HG02763 (cell line): ENCODE results near the gene AURKAIP1.

ENCODE experiments used
- ATAC-seq: cut with Tn5 transposase; IDR thresholded peaks from one replicate; pipeline ENCODE4 v1.9.1; 2021; ENCODE audit warnings: mild to moderate bottlenecking, moderate library complexity; ENCODE audit not compliant: unreplicated experiment

Gene AURKAIP1

DNA sequence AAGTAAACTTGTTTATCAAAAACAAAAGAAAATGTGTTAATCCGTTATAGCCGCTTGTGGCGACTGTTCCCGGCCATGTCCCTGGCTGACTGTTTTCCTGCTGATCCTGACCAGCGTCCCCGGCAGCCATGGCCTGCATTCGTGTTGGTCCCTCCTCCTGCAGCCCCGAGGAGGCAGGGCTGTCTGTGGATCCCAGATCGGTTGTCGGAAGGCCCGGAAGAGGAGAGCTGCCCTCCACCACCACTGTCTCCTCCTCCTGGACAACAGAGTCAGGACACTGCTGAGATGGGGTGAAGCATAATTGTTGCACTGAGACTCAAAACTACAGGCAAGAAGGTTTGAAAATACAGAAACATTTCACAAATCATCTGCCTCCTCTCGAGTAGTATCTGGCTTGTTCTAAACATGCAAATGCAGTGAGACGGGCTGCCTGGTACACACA is 13.0 kb downstream of the AURKAIP1 start:
- no peak for ATAC-seq

DNA sequence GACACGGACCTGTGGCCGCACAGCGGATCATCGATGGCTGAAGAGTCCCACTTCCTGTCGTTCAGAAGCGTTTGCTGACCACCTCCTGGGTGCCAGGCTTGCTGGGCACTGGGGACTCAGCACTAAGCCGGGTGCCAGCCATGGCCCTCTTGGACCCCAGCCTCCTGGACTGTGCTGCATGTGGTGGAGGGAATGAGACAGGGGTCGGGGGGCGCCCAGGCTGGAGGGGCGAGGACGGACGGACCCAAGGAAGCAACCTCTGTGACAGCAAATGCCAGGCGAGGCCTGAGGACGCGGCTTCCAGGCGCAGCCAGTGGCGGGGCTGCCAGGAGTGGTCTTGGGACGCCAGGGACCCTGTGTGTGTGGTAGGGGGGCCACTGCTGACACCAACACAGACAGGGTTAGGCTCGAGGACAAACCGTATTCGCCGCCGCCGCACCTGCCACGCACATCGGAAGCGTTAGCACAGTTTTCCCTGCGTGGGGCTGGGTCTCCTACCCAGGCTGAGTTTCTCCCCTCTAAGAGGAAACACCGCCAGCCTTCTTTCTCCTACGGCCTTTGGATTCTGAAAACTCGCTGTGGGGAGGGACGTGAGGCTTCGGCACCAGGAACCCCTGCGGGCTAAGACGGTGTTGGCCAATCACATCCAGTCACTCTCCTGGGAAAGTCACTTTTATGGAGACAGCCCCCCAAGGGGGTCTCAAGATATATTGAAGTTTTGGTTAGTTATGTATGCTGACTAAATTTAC is 13.6 kb downstream of the AURKAIP1 start:
- ATAC-seq, result no peak

DNA sequence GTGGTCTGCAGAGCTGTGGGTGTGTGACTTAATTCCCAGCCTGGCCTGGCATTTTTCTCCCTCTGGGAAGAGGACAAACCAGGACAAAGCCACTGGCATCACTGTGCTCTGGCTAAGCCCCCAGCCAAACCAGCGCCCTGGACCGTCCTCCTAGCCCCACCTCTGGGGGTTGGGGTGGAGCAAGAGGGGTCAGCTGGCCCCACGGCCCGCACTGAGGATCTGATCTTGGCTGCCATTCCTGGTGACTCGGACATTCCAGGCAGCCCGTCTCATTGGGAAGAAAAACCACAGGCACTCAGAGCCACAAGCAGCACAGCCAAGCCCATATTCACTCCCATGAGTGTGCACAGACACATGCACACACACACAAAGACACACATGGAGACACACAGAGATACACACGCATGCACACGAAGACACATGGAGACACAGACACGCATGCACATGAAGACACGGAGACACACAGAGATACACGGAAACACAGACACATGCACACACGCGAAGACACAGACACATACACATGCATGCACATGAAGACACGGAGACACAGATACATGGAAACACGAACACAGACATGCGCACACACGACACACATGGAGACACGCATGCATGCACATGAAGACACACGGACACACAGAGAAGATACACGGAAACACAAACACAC is 14.4 kb downstream of the AURKAIP1 start:
- ATAC-seq, result no peak

DNA sequence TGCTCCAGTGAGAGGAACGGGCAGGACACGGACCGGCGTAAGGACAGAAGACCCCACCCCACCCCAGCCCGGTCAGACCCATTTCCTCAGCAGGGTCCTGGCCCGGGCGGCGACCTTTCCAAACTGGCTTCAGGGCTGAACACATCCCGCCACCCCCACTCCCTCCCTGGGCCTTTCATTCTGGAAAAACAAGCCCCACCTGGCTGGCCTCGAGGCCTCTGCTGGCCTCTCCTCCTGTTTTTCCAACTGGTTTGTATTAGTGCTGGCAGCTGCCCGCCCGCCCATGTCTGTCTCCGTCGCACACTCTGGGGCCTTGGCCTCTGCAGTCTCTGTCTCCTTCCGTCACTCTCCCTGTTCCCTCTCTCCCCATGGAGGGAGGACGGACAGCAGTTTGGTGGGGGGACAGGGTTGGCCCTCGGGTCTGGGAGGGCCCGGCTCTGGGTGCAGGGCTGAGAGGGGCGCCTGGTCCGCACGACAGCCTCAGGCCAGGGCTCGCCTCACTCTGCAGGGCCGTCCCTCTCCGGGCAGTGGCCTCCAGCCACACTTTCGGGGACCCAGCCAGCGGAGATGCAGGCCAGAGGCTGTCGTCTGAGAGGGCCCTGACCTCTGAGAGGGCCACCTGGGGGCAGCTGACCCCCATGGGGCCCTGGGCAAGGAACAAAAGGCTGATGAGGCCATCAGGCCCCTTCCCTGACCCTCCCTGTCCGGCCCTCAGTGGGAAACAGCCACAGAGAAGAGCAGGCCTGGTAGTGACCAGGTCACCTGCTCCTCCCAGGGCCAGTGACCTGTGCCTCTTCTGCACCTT is 15.1 kb downstream of the AURKAIP1 start:
- no peak for ATAC-seq

DNA sequence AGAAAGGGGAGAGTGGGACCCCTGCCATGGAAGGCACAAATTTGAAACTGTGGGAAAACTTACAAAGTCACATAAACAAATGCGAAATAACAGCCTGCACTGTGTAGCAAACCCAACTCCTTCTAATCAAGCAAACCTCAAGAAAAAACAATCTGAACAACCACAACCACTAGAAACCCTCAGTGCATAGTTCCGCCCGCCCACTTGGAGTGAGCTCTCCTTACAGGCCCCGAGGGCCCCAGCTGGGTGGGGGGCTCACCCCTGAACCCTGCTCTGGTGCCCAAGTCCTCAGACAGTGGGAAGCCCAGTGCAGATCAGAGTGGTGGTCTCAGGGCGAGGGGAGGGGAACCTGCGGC is 15.7 kb downstream of the AURKAIP1 start:
- ATAC-seq, result no peak

DNA sequence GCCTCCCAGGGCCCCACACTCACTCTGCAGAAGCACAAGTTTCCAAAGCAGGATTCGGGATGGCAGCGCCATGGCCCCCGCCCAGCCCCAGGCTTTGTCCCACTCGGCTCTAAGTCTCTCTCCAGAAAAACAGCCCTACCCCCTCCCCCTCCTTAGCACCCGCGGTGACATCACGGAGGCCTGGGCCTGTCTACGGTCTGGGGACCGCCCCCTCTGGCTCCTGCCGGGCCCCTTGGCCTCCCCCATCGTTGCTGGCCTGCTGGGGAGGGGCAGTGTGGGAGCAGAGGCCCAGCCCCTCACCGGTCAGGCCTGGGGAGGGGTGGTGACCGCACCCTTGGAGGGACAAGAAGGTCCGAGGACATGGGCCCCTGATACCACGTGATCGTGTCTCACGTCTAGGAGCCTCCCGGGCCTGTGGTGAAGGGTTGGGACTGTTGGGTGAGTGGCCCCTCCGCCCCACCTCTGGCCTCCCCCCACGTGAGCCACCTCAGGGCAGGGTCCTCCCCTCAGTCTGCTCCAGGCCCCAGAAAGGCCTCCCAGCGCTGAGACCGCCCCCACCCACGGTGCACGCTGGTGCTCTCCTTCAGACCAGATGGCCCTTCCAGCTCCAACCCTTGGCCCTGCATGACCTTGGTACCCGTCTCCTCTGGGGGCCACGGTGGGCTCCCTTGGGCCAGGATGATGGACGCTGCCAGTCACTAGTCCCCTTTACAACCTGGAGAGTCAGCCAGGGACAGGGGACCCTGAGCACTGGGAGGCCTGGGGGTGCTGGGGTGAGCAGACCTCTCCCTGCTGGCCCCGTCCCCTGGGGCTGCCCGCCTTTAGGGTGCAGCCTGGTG is 16.4 kb downstream of the AURKAIP1 start, which contains the start of gene MXRA8:
Gene MXRA8, minus strand, starts transcription at position 123 of the 839 bp plus-strand sequence. Its CDS starts 51 bp downstream, at position 72.
- ATAC-seq, result no peak

DNA sequence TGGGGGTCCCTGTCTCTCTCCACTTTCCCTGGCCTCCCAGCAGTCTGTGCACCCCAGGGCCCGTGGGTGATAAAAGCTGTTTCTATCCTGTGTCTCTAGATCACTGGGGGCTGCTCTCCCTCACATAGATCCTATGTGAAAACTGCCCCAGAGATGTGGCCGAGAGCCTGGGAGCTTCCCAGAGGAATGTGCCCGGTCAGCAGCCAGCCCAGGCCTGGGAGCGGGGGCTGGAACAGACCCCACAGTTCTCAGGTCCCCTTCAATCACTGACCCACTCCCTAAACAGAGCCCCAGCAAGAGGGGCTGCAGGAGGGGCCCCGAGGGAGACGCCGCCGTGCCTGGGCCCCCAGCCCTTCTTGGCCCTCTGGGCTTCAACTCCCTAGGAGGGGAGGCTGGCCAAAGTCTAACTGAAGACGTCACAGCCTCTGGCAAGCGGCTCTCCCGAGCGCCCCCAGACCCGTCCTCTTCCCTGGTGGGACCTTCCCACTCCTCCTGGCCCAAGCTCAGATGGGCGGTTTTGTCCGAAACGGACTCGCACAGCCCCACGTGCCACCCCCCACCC is 17.1 kb downstream of the AURKAIP1 start:
- ATAC-seq, result no peak

DNA sequence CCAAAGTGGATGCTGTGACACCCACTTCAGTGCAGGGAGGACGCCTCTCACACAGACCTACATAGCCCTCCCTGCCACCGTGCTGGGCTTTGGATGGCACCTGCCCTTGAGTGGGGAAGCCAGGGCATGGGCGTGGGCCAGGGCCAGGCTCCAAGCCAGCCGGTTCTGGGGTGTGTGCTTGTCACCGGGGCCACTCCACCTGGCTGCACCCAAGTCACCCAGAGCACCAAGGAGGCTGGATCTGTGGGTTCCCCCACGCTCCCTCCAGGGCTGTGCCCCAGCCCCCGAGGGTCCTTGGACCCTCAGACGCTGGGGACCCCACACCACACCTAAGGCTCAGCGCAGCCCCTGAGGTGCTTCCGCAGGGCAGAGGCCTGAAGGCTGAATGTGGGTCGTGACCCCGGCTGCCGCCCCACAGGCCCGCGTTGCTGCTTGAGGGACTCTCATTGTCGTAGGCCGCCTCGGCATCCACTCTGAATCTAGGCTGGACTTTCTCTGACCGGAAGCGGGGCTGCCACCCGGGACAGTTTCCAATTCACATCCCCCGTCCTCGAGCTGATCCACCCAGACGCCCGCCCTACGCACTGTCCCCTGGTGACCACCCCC is 18.1 kb downstream of the AURKAIP1 start:
- no peak for ATAC-seq

DNA sequence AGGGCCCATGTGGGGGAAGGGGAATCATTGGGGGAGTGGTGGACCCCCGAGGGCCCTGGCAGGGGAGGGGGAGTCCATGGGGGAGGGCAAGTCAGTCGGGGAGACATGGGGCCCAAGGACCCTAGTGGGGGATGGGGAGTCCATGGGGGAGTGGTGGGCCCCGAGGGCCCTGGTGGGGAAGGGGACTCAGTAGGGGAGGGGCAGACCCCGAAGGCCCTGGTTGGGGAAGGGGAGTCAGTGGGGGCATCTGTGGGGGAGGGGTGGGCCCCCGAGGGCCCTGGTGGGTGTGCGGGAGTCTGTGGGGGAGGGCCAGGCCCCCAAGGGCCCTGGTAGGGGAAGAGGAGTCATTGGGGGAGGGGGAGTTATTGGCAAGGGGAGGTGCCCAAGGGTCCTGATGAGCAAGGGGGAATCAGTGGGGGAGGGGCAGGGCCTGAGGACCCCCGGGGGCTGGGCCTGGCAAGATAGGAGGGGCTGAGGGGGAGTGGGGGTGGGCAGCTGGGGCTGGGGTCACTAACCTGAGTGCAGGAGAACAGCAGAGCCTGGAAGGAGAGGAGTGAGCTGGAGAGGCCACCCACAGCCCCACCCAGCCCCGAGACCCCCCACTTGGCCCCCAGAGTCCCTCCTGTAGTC is 18.7 kb downstream of the AURKAIP1 start:
- no peak for ATAC-seq

DNA sequence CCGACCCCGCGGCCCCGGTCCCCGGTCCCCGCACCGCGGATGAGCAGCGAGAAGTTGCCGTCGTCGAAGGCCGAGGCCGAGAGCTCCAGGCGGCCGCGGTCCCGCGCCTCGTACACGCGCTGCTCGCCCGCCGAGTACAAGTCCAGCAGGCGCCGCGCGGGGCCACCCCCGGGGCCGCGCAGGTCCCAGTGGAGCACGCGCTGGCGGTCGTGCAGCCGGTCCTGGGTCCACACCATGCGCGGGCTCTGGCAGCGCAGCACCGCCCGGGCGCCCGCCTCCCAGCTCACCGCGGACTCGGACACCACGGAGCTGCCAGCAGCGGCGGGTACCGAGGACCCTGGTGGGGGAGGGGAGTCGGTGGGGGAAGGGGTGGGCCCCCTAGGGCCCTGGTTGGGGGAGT is 19.6 kb downstream of the AURKAIP1 start:
- no peak for ATAC-seq

DNA sequence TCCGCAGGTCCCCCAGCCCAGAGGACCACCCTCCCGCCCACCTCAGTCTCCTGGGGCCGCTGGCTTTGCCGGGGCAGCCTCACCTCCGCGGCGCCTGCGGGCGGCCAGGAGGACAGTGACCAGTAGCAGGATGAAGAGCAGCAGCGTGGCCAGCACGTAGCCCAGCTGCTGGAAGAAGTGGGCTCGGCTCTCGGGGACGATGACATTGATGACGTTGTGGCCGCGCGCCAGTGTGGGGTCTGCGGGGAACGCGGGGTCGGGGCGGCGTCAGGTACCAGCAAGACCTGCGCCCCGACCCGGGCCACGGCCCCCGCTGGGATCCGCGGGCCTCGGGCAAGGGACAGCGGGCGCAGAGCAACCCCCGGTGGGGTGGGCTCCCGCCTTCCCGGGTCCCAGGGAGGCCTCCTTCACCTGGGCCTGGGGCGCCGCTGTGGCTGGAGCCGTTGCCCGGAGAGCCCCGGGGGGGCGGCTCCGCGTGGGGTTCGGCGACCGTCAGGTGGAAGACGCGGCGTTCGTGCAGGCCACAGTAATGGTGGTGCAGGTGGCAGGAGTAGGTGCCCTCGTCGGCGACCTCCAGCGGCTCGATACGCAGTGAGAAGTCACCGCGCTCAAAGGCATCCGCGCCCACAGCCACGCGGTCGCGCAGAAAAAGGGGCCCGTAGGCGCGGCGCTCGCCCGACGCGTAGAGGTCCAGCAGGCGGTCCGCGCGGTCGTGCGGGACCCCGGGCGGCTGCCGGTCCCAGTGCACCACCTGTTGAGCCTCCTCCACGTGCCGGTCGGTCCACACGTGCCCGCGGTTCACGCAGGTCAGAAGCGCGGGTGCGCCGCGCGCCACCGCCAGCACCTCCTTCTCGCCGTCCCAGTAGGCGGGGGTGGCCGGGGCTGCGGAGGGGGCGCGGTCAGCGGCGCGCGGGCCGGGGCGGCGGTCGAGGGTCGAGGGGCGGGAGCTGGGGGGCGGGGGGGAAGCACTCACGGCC is 20.4 kb downstream of the AURKAIP1 start:
- no peak for ATAC-seq

DNA sequence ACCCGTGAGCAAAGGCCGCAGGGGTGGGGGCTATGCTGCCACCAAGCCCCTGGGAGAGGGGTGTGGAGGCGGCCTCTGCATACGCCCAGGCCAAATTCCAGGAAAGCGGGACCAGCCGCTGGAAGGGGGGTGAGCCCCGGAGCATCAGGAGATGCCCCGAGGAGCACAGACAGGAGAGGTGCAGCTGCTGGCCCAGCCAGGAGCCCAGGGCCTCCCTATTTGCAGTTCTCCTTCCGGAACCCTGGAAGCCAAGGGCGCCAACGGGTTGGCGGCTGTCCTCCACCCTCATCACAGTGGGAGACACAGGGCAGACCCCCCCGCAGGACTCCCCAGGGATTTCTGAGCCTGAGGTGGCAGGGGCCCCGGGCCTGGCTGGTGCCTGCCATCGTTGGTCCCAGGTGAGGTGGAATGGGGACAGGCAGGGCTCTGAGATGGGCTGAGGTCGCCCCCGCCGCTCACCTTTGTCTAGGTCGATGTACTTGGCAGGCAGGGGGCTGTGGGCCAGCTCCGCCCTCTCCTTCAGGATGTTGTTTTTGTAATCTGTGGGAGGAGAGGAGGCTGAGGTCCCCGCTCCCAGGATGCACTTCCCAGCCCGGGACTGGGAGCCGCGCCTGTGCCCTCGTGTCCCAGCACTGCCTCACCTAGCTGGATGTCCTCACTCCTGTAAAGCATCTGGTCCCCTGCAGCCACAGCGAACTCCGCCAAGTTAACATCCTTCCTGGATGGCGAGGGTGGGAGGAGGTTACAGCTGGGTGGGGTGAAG is 21.4 kb downstream of the AURKAIP1 start:
- ATAC-seq, result no peak

DNA sequence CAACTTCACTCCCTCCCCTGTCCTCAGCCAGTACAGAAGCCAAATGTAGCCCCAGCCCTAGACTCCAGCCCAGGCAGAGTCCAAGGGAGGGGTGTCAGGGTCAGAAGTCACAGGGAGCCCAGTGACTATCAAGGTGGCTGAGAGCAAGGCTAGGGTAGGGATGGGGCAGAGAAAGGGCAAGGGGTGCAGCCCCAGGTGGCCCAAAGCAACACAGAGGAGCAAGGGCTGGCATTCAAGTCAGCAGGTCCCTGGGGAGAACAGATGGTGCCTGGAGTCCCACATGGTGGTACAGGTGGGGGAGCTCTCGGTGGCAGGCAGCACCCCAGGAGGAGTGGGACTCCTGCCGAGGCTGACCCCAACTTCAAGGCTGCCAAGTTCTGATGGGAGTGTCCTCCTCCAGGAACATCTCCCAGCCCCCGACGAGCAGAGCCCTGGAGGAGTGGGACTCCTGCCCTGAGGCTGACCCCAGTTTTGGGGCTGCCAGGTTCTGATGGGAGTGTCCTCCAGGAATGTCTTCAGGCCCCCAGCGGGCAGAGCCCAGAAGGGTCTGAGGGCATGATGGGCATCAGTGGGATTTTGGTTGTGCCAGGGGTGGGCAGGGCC is 22.1 kb downstream of the AURKAIP1 start:
- no peak for ATAC-seq

DNA sequence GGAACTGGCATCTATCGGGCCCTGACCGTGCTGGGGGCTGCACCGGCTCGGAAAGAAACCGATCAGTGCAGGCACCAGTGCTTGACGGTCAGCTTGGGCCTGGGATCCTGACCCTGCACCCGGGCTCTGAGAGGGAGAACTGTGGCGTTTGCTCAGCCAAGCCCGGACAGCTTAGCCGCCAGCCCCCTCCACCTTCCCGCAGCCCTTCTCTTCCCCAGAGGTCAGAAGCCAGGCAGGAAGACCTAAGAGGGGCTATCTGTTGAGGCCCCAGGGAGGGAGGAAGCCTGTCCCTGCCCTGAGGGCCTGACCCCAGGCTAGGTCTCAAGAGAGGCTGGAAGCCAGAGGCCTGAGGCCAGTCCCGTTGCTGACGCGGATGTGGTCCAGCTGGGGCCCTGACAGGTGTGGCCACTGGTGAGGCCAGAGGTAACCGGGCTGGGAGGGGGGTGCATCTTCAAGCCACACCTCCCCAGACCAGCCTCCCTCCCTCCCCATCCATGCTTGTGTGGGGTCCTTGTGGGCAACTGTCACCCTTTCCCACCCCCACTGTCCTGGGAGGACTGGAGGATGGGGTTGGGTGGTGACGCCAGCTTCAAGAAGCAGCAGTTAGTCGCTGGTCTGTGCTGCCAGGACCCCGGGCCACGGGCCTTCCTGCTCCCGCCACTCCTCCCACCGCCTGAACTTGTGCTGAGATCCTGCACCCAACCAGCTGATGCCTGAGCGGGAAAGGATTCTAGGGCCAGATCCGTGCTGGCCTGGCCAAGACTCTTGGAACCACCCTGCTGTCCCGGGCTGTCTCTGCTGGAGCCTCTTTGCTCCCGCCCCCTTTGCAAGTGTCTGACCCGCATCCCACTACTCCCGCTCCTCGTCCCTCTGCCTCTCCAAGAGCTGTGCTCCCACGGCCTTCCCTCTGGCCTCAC is 23.2 kb downstream of the AURKAIP1 start:
- no peak for ATAC-seq

DNA sequence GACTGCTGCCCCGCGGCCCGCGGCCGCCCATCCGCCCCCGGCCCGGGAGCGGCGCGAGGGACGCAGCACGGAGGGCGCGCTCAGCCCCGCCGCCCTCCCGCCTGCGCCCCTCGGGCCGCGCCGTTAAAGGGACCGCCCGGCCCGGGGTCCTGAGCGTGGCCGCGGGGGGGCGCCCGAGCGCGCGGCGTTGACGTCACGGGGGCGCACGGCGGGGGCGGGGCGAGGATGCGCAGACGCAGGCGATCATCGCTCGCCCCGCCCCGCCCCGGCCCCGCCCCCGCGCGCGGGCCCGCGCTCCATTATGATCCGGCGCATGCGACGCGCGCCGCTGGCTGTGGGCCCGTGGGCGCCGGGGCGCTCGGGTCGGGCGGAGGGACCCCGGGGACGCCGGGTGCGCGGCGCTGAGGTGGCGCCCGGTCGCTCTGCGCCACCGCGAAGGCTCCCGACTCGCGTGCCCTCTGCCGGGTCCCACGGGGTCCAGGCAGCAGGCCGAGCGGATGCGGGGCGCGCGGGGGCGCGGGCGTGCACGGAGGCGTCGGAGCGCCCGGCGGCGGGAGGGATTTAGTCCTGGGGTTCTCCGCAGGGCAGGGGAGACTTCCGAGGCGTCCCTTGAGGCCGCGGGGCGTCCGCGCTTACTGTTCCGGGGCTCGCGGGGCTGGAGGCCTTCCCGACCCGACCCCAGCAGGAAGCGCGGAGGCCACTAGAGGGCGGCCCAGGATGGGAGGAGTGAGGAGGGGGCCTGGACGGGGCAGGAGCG is 25.6 kb downstream of the AURKAIP1 start, which contains the start of gene DVL1:
Gene DVL1, minus strand, starts transcription at position 163 of the 757 bp plus-strand sequence. CDS start 353 bp downstream, outside the sequence.
- peak; percentile 63 for ATAC-seq
